H9 (cell line): ENCODE measurements around the gene TFDP1. TPM values are rescaled to one million over a fixed set of nuclear protein-coding genes. Genes with fewer than 3 reads are reported as not detected.

Source experiments
- DNase-seq: peaks from one replicate; pipeline ENCODE4 v3.0.0-alpha.2; 2017
- H2AFZ ChIP-seq: one replicate; pipeline ENCODE4 v1.6.1; 2013; ENCODE audit warnings: mild to moderate bottlenecking, low read length, control low read depth, moderate library complexity
- H2AK5ac ChIP-seq: 2 replicates; pipeline ENCODE4 v1.6.1; 2013; ENCODE audit warnings: low read length, control low read depth, mixed read lengths; ENCODE audit not compliant: insufficient read length
- H2BK120ac ChIP-seq: one replicate; pipeline ENCODE4 v1.6.1; 2013; ENCODE audit warnings: low read depth, mild to moderate bottlenecking, low read length, control low read depth, inconsistent platforms; ENCODE audit not compliant: poor library complexity, severe bottlenecking
- H2BK12ac ChIP-seq: 2 replicates; pipeline ENCODE4 v1.6.1; 2013; ENCODE audit warnings: low read length, control low read depth, mixed read lengths, low read depth; ENCODE audit not compliant: insufficient read length
- H2BK15ac ChIP-seq: 2 replicates; pipeline ENCODE4 v1.6.1; 2013; ENCODE audit warnings: low read depth, low read length, control low read depth
- H2BK20ac ChIP-seq: one replicate; pipeline ENCODE4 v1.6.1; 2013; ENCODE audit warnings: low read depth, mild to moderate bottlenecking, low read length, control low read depth, inconsistent platforms; ENCODE audit not compliant: poor library complexity, severe bottlenecking
- H2BK5ac ChIP-seq: 2 replicates; pipeline ENCODE4 v1.6.1; 2013; ENCODE audit warnings: low read length, control low read depth, mixed read lengths; ENCODE audit not compliant: insufficient read length
- H3K14ac ChIP-seq: 2 replicates; pipeline ENCODE4 v1.6.1; 2013; ENCODE audit warnings: low read length, control low read depth; ENCODE audit not compliant: insufficient read depth
- H3K18ac ChIP-seq: 2 replicates; pipeline ENCODE4 v1.6.1; 2013; ENCODE audit warnings: low read depth, mild to moderate bottlenecking, mixed read lengths, low read length, control low read depth; ENCODE audit not compliant: insufficient read length
- H3K23ac ChIP-seq: 2 replicates; pipeline ENCODE4 v1.6.1; 2013; ENCODE audit warnings: low read length, control low read depth, mixed read lengths, low read depth; ENCODE audit not compliant: insufficient read length
- H3K23me2 ChIP-seq: 2 replicates; pipeline ENCODE4 v1.6.1; 2013; ENCODE audit warnings: low read depth, mild to moderate bottlenecking, mixed read lengths, low read length, control low read depth; ENCODE audit not compliant: insufficient read length, poor library complexity, severe bottlenecking
- H3K27ac ChIP-seq: 2 replicates; pipeline ENCODE4 v1.5.1; 2013; ENCODE audit warnings: low read length, control low read depth, mixed read lengths, low read depth; ENCODE audit not compliant: insufficient read length
- H3K27me3 ChIP-seq: 2 replicates; pipeline ENCODE4 v1.6.1; 2013; ENCODE audit warnings: low read length, control low read depth, inconsistent platforms; ENCODE audit not compliant: insufficient read depth
- H3K4ac ChIP-seq: 2 replicates; pipeline ENCODE4 v1.6.1; 2013; ENCODE audit warnings: low read depth, mild to moderate bottlenecking, control low read depth, inconsistent platforms, low read length, moderate library complexity
- H3K4me1 ChIP-seq: 2 replicates; pipeline ENCODE4 v1.6.1; 2013; ENCODE audit warnings: low read length, control low read depth, inconsistent platforms; ENCODE audit not compliant: insufficient read depth
- H3K4me2 ChIP-seq: 2 replicates; pipeline ENCODE4 v1.6.1; 2013; ENCODE audit warnings: low read length, control low read depth, mixed read lengths; ENCODE audit not compliant: insufficient read length, insufficient read depth
- H3K56ac ChIP-seq: 2 replicates; pipeline ENCODE4 v1.6.1; 2013; ENCODE audit warnings: low read depth, mild to moderate bottlenecking, mixed read lengths, low read length, control low read depth; ENCODE audit not compliant: insufficient read length
- H3K79me1 ChIP-seq: 2 replicates; pipeline ENCODE4 v1.6.1; 2013; ENCODE audit warnings: low read depth, mild to moderate bottlenecking, moderate library complexity, low read length, control low read depth, inconsistent platforms; ENCODE audit not compliant: insufficient read depth, poor library complexity, severe bottlenecking
- H3K79me2 ChIP-seq: 2 replicates; pipeline ENCODE4 v1.6.1; 2013; ENCODE audit warnings: low read length, control low read depth, inconsistent platforms; ENCODE audit not compliant: insufficient read depth
- H3K9ac ChIP-seq: 2 replicates; pipeline ENCODE4 v1.6.1; 2013; ENCODE audit warnings: low read length, control low read depth, mixed read lengths; ENCODE audit not compliant: insufficient read length; ENCODE audit errors: extremely low read depth
- H3K9me3 ChIP-seq: one replicate; pipeline ENCODE4 v1.6.1; 2013; ENCODE audit warnings: low read depth, low read length, inconsistent platforms; ENCODE audit not compliant: control insufficient read depth
- H3T11ph ChIP-seq: one replicate; pipeline ENCODE4 v1.6.1; 2013; ENCODE audit warnings: mild to moderate bottlenecking, low read length, control low read depth, inconsistent platforms
- H4K20me1 ChIP-seq: one replicate; pipeline ENCODE4 v1.6.1; 2013; ENCODE audit not compliant: control insufficient read depth, insufficient read length, insufficient read depth
- H4K5ac ChIP-seq: 2 replicates; pipeline ENCODE4 v1.6.1; 2013; ENCODE audit warnings: low read depth, mild to moderate bottlenecking, mixed read lengths, low read length, control low read depth; ENCODE audit not compliant: insufficient read length
- H4K8ac ChIP-seq: replicated peaks from 2 replicates; pipeline ENCODE4 v1.6.1; 2013; ENCODE audit warnings: low read length, control low read depth, mixed read lengths, low read depth; ENCODE audit not compliant: insufficient read length
- H4K91ac ChIP-seq: 2 replicates; pipeline ENCODE4 v1.6.1; 2013; ENCODE audit warnings: low read depth, mild to moderate bottlenecking, moderate library complexity, mixed read lengths, low read length, control low read depth; ENCODE audit not compliant: insufficient read length
- H3K27ac Mint-ChIP-seq, 3 experiments: 2 replicates in 2 of 3; 3 replicates in 1 of 3; pipeline ENCODE4 v1.8.0; 2020 to 2021; ENCODE audit warnings: mixed read lengths in 3 of 3, mild to moderate bottlenecking in 1 of 3, moderate library complexity in 1 of 3
- H3K27me3 Mint-ChIP-seq: 2 replicates; pipeline ENCODE4 v1.8.0; 2021; ENCODE audit warnings: low read depth, mild to moderate bottlenecking, moderate library complexity, mixed read lengths
- H3K36me3 Mint-ChIP-seq, 3 experiments: 2 replicates in 2 of 3; 3 replicates in 1 of 3; pipeline ENCODE4 v1.8.0; 2020 to 2021; ENCODE audit warnings: low read depth in 3 of 3, mixed read lengths in 3 of 3; ENCODE audit not compliant: insufficient read depth in 1 of 3
- H3K4me1 Mint-ChIP-seq, 2 experiments: 2 replicates each; pipeline ENCODE4 v1.8.0; 2020; ENCODE audit warnings: mixed read lengths in 2 of 2
- H3K4me3 Mint-ChIP-seq, 2 experiments: 2 replicates in 1 of 2; 3 replicates in 1 of 2; pipeline ENCODE4 v1.8.0; 2020 to 2021; ENCODE audit warnings: mild to moderate bottlenecking in 2 of 2, mixed read lengths in 2 of 2, moderate library complexity in 1 of 2
- H3K9me3 Mint-ChIP-seq, 2 experiments: 2 replicates in 1 of 2; 3 replicates in 1 of 2; pipeline ENCODE4 v1.8.0; 2020; ENCODE audit warnings: mild to moderate bottlenecking in 2 of 2, mixed read lengths in 2 of 2, moderate library complexity in 1 of 2
- WGBS: extraction: QIAGEN DNeasy Blood & Tissue Kit; methylation state at CpG from one replicate; pipeline ENCODE4 v1.1.7; 2013; ENCODE audit warnings: missing lambda C conversion rate, low lambda C conversion rate, mixed read lengths; ENCODE audit not compliant: insufficient read length; ENCODE audit errors: extremely low coverage; 5-methylcytosine and 5-hydroxymethylcytosine counted together
- total RNA-seq: library from RNA; stranded (reverse); gene quantifications from 2 replicates; pipeline ENCODE4 v1.2.1, GENCODE V29; 2021
- TF ChIP-seq, protein P1 (sequence below): fragments of 200-600 bp; sonication (generic); conservative IDR thresholded peaks from 3 replicates; pipeline ENCODE4 v1.8.0; 2021; ENCODE audit warnings: antibody characterized with exemption, mild to moderate bottlenecking

TFDP1 gene
- total RNA-seq, 1 experiment from 2014 or later, result 111 TPM

DNA sequence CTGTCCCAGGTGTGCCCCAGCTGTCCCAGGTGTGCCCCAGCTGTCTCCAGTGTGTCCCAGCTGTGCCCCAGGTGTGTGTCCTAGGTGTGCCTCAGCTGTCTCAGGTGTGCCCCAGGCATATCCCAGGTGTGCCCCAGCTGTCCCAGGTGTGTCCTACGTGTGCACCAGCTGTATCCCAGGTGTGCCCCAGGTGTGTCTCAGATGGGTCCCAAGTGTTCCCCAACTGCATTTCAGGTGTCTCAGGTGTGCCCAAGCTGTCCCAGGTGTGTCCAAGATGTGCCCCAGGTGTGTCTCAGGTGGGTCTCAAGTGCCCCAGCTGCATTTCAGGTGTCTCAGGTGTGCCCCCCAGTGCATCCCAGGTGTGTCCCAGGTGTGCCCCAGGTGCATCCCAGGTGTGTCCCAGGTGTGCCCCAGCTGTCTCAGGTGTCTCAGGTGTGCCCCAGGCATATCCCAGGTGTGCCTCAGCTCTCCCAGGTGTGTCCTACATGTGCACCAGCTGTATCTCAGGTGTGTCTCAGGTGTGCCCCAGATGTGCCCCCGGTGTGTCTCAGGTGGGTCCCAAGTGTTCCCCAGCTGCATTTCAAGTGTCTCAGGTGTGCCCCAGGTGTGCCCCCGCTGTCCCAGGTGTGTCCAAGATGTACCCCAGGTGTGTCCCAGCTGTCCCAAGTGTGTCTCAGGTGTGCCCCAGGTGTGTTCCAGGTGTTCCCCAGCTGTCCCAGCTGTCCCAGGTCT is 81.2 kb downstream of the TFDP1 start:
- H3K56ac ChIP-seq, result no peak overlapping the region
- peak overlapping the region in 1 of 3 experiments; percentile 89; a peak in 2 of 7 replicates for H3K27ac Mint-ChIP-seq
- WGBS, result no CpG with 5 or more reads among the region's 3 CpGs
- no peak overlapping the region for H3K9ac ChIP-seq
- no peak overlapping the region for H3K27ac ChIP-seq
- peak overlapping the region; percentile 6 for H4K91ac ChIP-seq
- no peak overlapping the region; the same call in 1 of the 2 replicates for H3K4ac ChIP-seq
- H3T11ph ChIP-seq, result no peak overlapping the region
- no peaks in the 10 kb centered on the region for H3K4me1 ChIP-seq
- H3K27me3 ChIP-seq, result no peaks in the 10 kb centered on the region
- H2BK12ac ChIP-seq, result no peak overlapping the region
- no peak overlapping the region for H3K23ac ChIP-seq
- peaks cover 4 to 11% of the 10 kb centered on the region in 2 experiments; a peak in 3 of 5 replicates for H3K9me3 Mint-ChIP-seq
- H2AFZ ChIP-seq, result no peak overlapping the region
- H3K4me3 Mint-ChIP-seq, result no peak overlapping the region
- H2BK20ac ChIP-seq, result no peak overlapping the region
- no peak overlapping the region for H4K5ac ChIP-seq
- no peak overlapping the region for H3K18ac ChIP-seq
- H4K20me1 ChIP-seq, result no peaks in the 10 kb centered on the region
- no peaks in the 10 kb centered on the region for H3K9me3 ChIP-seq
- TF ChIP-seq, protein P1, sequence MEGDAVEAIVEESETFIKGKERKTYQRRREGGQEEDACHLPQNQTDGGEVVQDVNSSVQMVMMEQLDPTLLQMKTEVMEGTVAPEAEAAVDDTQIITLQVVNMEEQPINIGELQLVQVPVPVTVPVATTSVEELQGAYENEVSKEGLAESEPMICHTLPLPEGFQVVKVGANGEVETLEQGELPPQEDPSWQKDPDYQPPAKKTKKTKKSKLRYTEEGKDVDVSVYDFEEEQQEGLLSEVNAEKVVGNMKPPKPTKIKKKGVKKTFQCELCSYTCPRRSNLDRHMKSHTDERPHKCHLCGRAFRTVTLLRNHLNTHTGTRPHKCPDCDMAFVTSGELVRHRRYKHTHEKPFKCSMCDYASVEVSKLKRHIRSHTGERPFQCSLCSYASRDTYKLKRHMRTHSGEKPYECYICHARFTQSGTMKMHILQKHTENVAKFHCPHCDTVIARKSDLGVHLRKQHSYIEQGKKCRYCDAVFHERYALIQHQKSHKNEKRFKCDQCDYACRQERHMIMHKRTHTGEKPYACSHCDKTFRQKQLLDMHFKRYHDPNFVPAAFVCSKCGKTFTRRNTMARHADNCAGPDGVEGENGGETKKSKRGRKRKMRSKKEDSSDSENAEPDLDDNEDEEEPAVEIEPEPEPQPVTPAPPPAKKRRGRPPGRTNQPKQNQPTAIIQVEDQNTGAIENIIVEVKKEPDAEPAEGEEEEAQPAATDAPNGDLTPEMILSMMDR, result no peak
- peaks cover 0 to 5% (median under 1%) of the 10 kb centered on the region in 3 experiments; a peak in 3 of 7 replicates for H3K36me3 Mint-ChIP-seq
- no peaks in the 10 kb centered on the region for H3K23me2 ChIP-seq
- H3K4me2 ChIP-seq, result no peak overlapping the region
- no peaks in the 10 kb centered on the region for H3K79me1 ChIP-seq
- H2BK15ac ChIP-seq, result no peak overlapping the region
- no peak overlapping the region for H2BK120ac ChIP-seq
- H2BK5ac ChIP-seq, result no peak overlapping the region
- no peak overlapping the region; the same call in 1 of the 2 replicates for H3K14ac ChIP-seq
- H2AK5ac ChIP-seq, result no peak overlapping the region
- no peak overlapping the region for H4K8ac ChIP-seq
- DNase-seq, result no peak
- H3K4me1 Mint-ChIP-seq, result peaks cover 2 to 8% of the 10 kb centered on the region in 2 experiments; a peak in 2 of 4 replicates
- no peaks in the 10 kb centered on the region for H3K79me2 ChIP-seq
- H3K27me3 Mint-ChIP-seq, result peaks cover 1% of the 10 kb centered on the region
